Panc1 (cell line): ENCODE results near the gene EPHA6. TPM values are rescaled to one million over a fixed set of nuclear protein-coding genes. Genes with fewer than 3 reads are reported as not detected.

ENCODE experiments used
- ATAC-seq: fragments of 200-7000 bp; cut with Tn5 transposase; 2 replicates; pipeline ENCODE4 v1.9.1; 2020; ENCODE audit warnings: mild to moderate bottlenecking, moderate library complexity
- BruUV-seq: library from RNA; stranded (reverse); fragments of 400-500 nt; replicated peaks from 2 replicates; lab custom pipeline; 2021; lab: Mats Ljungman, UMichigan
- CTCF ChIA-PET: fragments of 300-600 bp; sonication (Branson Sonifier 250); formaldehyde crosslinking; loops from one replicate; lab custom pipeline; 2022; ENCODE audit warnings: antibody characterized with exemption; lab: Charles Lee
- POLR2A ChIA-PET: fragments of 300-600 bp; sonication (Branson Sonifier 250); formaldehyde crosslinking; loops from one replicate; lab custom pipeline; 2022; ENCODE audit warnings: antibody characterized with exemption; lab: Charles Lee
- DNase-seq: peaks from one replicate; pipeline ENCODE4 v3.0.0-alpha.2; 2010; ENCODE audit warnings: low read depth, low spot score
- H3K27ac ChIP-seq: 2 replicates; pipeline ENCODE4 v1.5.1; 2011; ENCODE audit warnings: mild to moderate bottlenecking, low read length, inconsistent platforms
- H3K27me3 ChIP-seq: fragments of 200-500 bp; sonication (Bioruptor generic); 2 replicates; pipeline ENCODE4 v1.6.0; 2014; ENCODE audit warnings: low read length, inconsistent platforms; ENCODE audit not compliant: control insufficient read depth, insufficient read depth
- H3K36me3 ChIP-seq: fragments of 200-500 bp; sonication (Bioruptor generic); 2 replicates; pipeline ENCODE4 v1.5.1; 2014; ENCODE audit warnings: inconsistent platforms, mild to moderate bottlenecking, low read length, moderate library complexity; ENCODE audit not compliant: control insufficient read depth, insufficient read depth
- H3K4me1 ChIP-seq: 2 replicates; pipeline ENCODE4 v1.5.1; 2011; ENCODE audit warnings: inconsistent platforms, mild to moderate bottlenecking, low read length, moderate library complexity; ENCODE audit not compliant: control insufficient read depth, insufficient read depth
- H3K4me3 ChIP-seq, 2 experiments: 2 replicates each; pipeline ENCODE4 v1.5.1; 2011 to 2012; ENCODE audit warnings: low read depth in 2 of 2, low read length in 2 of 2, mild to moderate bottlenecking in 2 of 2, inconsistent platforms in 1 of 2, moderate library complexity in 1 of 2
- H3K9me3 ChIP-seq: fragments of 200-500 bp; sonication (Bioruptor generic); 2 replicates; pipeline ENCODE4 v1.5.1; 2014; ENCODE audit warnings: low read depth, mild to moderate bottlenecking, inconsistent platforms, low read length, moderate library complexity; ENCODE audit not compliant: control insufficient read depth, insufficient read depth
- POLR2AphosphoS5 ChIP-seq: IDR thresholded peaks from 2 replicates; pipeline ENCODE4 v1.6.1; 2012; ENCODE audit warnings: mild to moderate bottlenecking, low read depth, low read length, moderate library complexity
- SIN3A ChIP-seq: IDR thresholded peaks from 2 replicates; pipeline ENCODE4 v1.6.1; 2012; ENCODE audit warnings: low read depth, mild to moderate bottlenecking, low read length, moderate library complexity, borderline replicate concordance; ENCODE audit not compliant: insufficient read depth
- TCF7L2 ChIP-seq: IDR thresholded peaks from 2 replicates; pipeline ENCODE4 v1.6.1; 2011; ENCODE audit warnings: mild to moderate bottlenecking, low read depth, low read length, inconsistent platforms
- in situ Hi-C: cut with HindIII; loops from 2 replicates; pipeline ENCODE4 v1.10.0; 2016; ENCODE audit warnings: low sequenced_read_pairs, low pct_unique_long_range_greater_than_20kb
- intact Hi-C: fragments of 100-400 bp; cut with micrococcal nuclease; formaldehyde crosslinking; loops from one replicate; pipeline ENCODE4 v1.10.0; 2022; ENCODE audit not compliant: unreplicated experiment
- total RNA-seq: library from RNA; stranded (reverse); gene quantifications from one replicate; pipeline ENCODE4 v1.2.1, GENCODE V29; 2021; ENCODE audit not compliant: unreplicated experiment
- TF ChIP-seq, protein P1 (sequence below), 2 experiments: IDR thresholded peaks; 2 replicates each; pipeline ENCODE4 v1.6.1; 2011 to 2012; ENCODE audit warnings: low read depth in 2 of 2, control low read depth in 1 of 2, low read length in 1 of 2, mild to moderate bottlenecking in 1 of 2, moderate library complexity in 1 of 2; ENCODE audit not compliant: insufficient read depth in 1 of 2
- TF ChIP-seq, protein P2 (sequence below): fragments of 450-650 bp; IDR thresholded peaks from 2 replicates; pipeline ENCODE4 v1.5.1; 2017; ENCODE audit warnings: mild to moderate bottlenecking

The EPHA6 gene
- total RNA-seq, 1 experiment from 2014 or later, result 0.57 TPM

DNA sequence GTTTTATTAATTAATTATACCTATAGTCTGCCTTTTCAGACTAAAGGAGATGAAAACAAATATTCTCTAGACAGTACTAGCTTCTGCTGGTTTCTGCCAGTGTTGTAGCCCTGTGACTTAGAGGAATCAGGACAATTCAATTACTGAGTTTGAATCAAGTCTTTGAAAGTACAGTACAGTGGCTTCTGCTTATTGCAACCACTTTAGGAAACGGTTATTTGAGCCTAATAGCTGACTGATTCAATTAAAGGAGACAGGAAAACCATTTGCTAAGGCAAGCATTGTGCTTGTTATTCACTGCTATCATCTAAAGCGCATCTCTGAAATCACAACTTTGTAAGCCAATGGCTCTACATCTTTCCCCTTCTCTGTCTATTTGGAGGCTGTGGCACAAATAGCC, 860.1 kb downstream of the EPHA6 start:
- Histone ChIP-seq H3K4me1 (no peaks in the 10 kb centered on the region), H3K9me3 (no peaks in the 10 kb centered on the region), H3K4me3 (no peak overlapping the region), H3K36me3 (no peaks in the 10 kb centered on the region), H3K27ac (no peak overlapping the region), H3K27me3 (no peaks in the 10 kb centered on the region)
- CTCF ChIA-PET, result no interaction called here
- POLR2A ChIA-PET, result no interaction called here
- intact Hi-C loops, result no loop called here
- ATAC-seq (no peak), DNase-seq (no peak)
- TF ChIP-seq POLR2AphosphoS5 (no peak), SIN3A (no peak), TCF7L2 (no peak)
- TF ChIP-seq, protein P1, sequence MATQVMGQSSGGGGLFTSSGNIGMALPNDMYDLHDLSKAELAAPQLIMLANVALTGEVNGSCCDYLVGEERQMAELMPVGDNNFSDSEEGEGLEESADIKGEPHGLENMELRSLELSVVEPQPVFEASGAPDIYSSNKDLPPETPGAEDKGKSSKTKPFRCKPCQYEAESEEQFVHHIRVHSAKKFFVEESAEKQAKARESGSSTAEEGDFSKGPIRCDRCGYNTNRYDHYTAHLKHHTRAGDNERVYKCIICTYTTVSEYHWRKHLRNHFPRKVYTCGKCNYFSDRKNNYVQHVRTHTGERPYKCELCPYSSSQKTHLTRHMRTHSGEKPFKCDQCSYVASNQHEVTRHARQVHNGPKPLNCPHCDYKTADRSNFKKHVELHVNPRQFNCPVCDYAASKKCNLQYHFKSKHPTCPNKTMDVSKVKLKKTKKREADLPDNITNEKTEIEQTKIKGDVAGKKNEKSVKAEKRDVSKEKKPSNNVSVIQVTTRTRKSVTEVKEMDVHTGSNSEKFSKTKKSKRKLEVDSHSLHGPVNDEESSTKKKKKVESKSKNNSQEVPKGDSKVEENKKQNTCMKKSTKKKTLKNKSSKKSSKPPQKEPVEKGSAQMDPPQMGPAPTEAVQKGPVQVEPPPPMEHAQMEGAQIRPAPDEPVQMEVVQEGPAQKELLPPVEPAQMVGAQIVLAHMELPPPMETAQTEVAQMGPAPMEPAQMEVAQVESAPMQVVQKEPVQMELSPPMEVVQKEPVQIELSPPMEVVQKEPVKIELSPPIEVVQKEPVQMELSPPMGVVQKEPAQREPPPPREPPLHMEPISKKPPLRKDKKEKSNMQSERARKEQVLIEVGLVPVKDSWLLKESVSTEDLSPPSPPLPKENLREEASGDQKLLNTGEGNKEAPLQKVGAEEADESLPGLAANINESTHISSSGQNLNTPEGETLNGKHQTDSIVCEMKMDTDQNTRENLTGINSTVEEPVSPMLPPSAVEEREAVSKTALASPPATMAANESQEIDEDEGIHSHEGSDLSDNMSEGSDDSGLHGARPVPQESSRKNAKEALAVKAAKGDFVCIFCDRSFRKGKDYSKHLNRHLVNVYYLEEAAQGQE (IDR thresholded peaks at IDR 0.05; ENCODE audit: insufficient read depth in 1 of 2, low read depth in 2 of 2, low read length in 1 of 2), result no peak
- TF ChIP-seq, protein P2, sequence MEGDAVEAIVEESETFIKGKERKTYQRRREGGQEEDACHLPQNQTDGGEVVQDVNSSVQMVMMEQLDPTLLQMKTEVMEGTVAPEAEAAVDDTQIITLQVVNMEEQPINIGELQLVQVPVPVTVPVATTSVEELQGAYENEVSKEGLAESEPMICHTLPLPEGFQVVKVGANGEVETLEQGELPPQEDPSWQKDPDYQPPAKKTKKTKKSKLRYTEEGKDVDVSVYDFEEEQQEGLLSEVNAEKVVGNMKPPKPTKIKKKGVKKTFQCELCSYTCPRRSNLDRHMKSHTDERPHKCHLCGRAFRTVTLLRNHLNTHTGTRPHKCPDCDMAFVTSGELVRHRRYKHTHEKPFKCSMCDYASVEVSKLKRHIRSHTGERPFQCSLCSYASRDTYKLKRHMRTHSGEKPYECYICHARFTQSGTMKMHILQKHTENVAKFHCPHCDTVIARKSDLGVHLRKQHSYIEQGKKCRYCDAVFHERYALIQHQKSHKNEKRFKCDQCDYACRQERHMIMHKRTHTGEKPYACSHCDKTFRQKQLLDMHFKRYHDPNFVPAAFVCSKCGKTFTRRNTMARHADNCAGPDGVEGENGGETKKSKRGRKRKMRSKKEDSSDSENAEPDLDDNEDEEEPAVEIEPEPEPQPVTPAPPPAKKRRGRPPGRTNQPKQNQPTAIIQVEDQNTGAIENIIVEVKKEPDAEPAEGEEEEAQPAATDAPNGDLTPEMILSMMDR, result no peak
- BruUV-seq, result no TSS peak
- in situ Hi-C loops, result no loop called here

DNA sequence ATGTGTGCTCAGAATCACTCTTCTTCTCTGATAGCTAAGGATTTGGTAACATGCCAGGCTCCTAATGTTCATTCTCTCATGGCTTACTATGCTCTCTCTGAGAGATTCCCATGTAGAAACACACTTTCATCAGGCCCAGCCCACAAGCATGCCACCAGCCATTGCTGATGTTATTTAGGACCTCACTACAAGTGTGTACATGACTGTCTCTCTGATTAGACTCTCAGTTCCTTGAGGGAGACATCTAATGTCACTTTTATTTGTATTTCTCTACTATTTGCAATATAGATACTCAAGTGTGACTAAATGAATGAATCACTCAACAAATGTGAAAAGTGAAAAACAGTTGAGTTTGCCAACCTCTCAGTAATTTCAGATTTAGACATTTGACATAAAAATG, 865.8 kb downstream of the EPHA6 start:
- TF ChIP-seq TCF7L2 (no peak), POLR2AphosphoS5 (no peak), SIN3A (no peak)
- TF ChIP-seq, protein P2, result no peak
- TF ChIP-seq, protein P1 (IDR thresholded peaks at IDR 0.05; ENCODE audit: insufficient read depth in 1 of 2, low read depth in 2 of 2, low read length in 1 of 2), result no peak
- BruUV-seq, result no TSS peak
- H3K27ac ChIP-seq, result no peak overlapping the region
- intact Hi-C loops (no loop called here), in situ Hi-C loops (no loop called here)
- CTCF ChIA-PET, result no interaction called here
- no peaks in the 10 kb centered on the region for H3K27me3 ChIP-seq
- no peaks in the 10 kb centered on the region for H3K36me3 ChIP-seq
- no peak for ATAC-seq
- H3K4me1 ChIP-seq, result no peaks in the 10 kb centered on the region
- POLR2A ChIA-PET, result no interaction called here
- no peak for DNase-seq
- no peaks in the 10 kb centered on the region for H3K9me3 ChIP-seq
- H3K4me3 ChIP-seq, result no peak overlapping the region
